Spleen (tissue), 7 donors: Measurements from ENCODE around the gene TNPO2.
"Not testable (repeated sequence)": the region's sequence is repeated elsewhere in the genome, so short reads cannot be mapped to it uniquely, and the experiment has no call there.

ENCODE experiments used
- CTCF ChIP-seq, 11 experiments: fragments of 200-600 bp in 7 of 11; fragments of 450-650 bp in 4 of 11; sonication (generic) in 4 of 11; IDR thresholded peaks in 8 of 11; conservative IDR thresholded peaks in 3 of 11; 1 replicate in 7 of 11; 2 replicates in 4 of 11; pipeline versions ENCODE4 v1.4.0 to v1.8.0; 2016 to 2021; ENCODE audit warnings: antibody characterized with exemption in 11 of 11, inconsistent platforms in 4 of 11, mild to moderate bottlenecking in 1 of 11
- POLR2A ChIP-seq, 3 donors: fragments of 450-650 bp; IDR thresholded peaks; one replicate each; pipeline ENCODE4 v1.5.1; 2017; ENCODE audit warnings: antibody characterized with exemption in 3 of 3, mild to moderate bottlenecking in 1 of 3
- POLR2AphosphoS5 ChIP-seq, 3 donors: sonication (generic); formaldehyde crosslinking; IDR thresholded peaks; one replicate each; pipeline ENCODE4 v1.5.1; 2017; ENCODE audit warnings: antibody characterized with exemption in 3 of 3
- donor health status: DM: no; HTN: no; CAD: no; lungs with moderate emphysema.
- donor health status: DM: no; HTN: no; CAD: no.
- donor health status: DM: no; HTN: no; CAD: no.

GRCh38 chr19:12712077-12712476, 11.7 kb downstream of the TNPO2 start:
- TF ChIP-seq CTCF (IDR thresholded peaks at IDR 0.05 in 8 of 11, conservative IDR thresholded peaks at IDR 0.05 in 3 of 11): peak in 8 of 11 experiments; percentile 13 to 54 (median 31)
- TF ChIP-seq POLR2AphosphoS5, POLR2A (IDR thresholded peaks at IDR 0.05): not testable (repeated sequence)
